ENCODE data around the gene DACH2.

Gene DACH2

DNA sequence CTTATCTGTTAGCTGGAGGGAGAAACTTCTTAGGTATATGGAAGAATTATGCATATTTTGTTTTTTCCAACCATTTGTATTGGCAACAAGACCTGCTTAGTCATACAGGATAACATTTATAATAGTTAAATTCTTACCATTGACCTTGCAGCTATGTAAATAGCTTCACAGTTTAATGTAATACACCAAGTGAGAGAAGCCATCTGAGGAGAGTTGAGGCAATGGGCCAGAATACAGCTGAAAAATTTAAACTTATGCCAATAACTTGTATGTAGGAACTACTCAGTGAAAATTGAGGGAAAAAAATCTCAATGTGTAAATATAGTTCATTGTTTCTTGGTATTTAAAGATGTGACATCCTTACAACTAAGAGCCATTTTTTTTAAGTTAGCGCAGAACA lies 273.5 kb downstream of the DACH2 start:
- no peak for DNase-seq (ENCODE audit: low read depth)
- H3K4me3 ChIP-seq (ENCODE audit: low read depth, low read length), result no peak overlapping the region
- TF ChIP-seq, protein P1, sequence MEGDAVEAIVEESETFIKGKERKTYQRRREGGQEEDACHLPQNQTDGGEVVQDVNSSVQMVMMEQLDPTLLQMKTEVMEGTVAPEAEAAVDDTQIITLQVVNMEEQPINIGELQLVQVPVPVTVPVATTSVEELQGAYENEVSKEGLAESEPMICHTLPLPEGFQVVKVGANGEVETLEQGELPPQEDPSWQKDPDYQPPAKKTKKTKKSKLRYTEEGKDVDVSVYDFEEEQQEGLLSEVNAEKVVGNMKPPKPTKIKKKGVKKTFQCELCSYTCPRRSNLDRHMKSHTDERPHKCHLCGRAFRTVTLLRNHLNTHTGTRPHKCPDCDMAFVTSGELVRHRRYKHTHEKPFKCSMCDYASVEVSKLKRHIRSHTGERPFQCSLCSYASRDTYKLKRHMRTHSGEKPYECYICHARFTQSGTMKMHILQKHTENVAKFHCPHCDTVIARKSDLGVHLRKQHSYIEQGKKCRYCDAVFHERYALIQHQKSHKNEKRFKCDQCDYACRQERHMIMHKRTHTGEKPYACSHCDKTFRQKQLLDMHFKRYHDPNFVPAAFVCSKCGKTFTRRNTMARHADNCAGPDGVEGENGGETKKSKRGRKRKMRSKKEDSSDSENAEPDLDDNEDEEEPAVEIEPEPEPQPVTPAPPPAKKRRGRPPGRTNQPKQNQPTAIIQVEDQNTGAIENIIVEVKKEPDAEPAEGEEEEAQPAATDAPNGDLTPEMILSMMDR (IDR thresholded peaks at IDR 0.05; ENCODE audit: low read depth, low read length), result no peak
- TF ChIP-seq, protein P2, sequence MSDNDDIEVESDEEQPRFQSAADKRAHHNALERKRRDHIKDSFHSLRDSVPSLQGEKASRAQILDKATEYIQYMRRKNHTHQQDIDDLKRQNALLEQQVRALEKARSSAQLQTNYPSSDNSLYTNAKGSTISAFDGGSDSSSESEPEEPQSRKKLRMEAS (IDR thresholded peaks at IDR 0.05; ENCODE audit: low read depth, low read length), result no peak
- no peak for TF ChIP-seq POLR2A (IDR thresholded peaks at IDR 0.05; ENCODE audit: extremely low read depth, insufficient read length)
- no peak for TF ChIP-seq MYC (IDR thresholded peaks at IDR 0.05; ENCODE audit: low read depth, low read length)

DNA sequence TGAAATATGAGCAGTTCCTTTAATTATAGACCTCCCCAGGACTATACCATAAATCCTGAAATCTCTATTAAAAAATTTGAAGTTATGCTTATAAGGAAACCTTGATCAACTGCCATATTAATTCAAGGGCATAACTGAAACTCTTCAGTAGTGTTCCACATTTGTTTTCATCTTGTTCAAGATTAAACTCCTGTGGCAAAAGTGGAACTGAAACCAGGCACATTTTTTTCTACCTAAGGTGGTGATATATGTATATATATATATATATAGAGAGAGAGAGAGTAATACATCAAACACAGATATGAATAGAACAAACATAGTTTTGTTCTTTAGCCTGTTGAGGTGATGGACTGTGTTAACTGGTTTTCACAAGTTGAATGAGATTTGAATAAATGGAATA lies 287.9 kb downstream of the DACH2 start:
- no peak overlapping the region for H3K4me3 ChIP-seq (ENCODE audit: low read depth, low read length)
- DNase-seq (ENCODE audit: low read depth), result no peak
- no peak for TF ChIP-seq POLR2A (IDR thresholded peaks at IDR 0.05; ENCODE audit: extremely low read depth, insufficient read length)
- no peak for TF ChIP-seq MYC (IDR thresholded peaks at IDR 0.05; ENCODE audit: low read depth, low read length)
- TF ChIP-seq, protein P2 (IDR thresholded peaks at IDR 0.05; ENCODE audit: low read depth, low read length), result no peak
- TF ChIP-seq, protein P1 (IDR thresholded peaks at IDR 0.05; ENCODE audit: low read depth, low read length), result no peak

DNA sequence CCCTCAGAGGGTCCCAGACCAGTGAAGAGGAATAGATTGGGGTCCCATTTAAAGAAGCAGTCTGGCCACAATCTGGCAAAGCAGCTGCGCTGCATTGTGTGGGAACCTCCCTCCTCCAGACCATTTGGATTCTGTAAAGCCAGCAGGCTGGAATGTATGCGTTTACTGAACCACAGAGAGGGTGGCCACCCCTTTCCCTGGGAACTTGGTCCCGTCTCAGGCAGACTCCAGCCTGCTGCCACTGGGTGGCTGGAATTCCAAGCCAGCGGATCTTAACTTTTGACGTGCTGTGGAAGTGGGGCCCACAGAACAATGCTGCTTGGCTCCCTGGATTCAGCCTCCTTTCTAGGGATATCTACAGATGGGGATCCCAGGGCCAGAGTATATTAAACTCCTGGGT lies 307.2 kb downstream of the DACH2 start:
- H3K4me3 ChIP-seq (ENCODE audit: low read depth, low read length), result no peak overlapping the region
- TF ChIP-seq, protein P2 (IDR thresholded peaks at IDR 0.05; ENCODE audit: low read depth, low read length), result no peak
- TF ChIP-seq MYC (IDR thresholded peaks at IDR 0.05; ENCODE audit: low read depth, low read length), result no peak
- TF ChIP-seq POLR2A (IDR thresholded peaks at IDR 0.05; ENCODE audit: extremely low read depth, insufficient read length), result no peak
- TF ChIP-seq, protein P1 (IDR thresholded peaks at IDR 0.05; ENCODE audit: low read depth, low read length), result no peak
- DNase-seq (ENCODE audit: low read depth), result no peak

DNA sequence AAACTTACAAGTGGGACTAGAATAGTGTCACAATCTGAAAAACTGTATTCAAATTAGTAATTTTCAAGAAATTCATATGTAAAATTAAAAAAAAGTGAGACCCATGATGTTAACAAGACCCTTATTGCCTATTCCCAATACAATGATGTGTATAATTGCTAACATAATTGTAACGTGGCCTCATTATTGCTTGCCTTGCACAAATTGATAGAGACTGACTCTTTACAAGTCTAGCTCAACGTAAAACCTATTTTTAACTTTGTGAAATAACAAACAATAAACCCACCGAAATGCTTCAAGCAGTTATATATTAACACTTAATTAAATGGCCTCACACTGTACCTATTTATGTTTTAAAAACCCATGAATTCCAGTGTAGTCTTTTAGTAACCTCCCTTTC lies 312.5 kb downstream of the DACH2 start:
- TF ChIP-seq MYC (IDR thresholded peaks at IDR 0.05; ENCODE audit: low read depth, low read length), result no peak
- TF ChIP-seq, protein P1 (IDR thresholded peaks at IDR 0.05; ENCODE audit: low read depth, low read length), result no peak
- TF ChIP-seq, protein P2 (IDR thresholded peaks at IDR 0.05; ENCODE audit: low read depth, low read length), result no peak
- no peak for TF ChIP-seq POLR2A (IDR thresholded peaks at IDR 0.05; ENCODE audit: extremely low read depth, insufficient read length)
- no peak for DNase-seq (ENCODE audit: low read depth)

DNA sequence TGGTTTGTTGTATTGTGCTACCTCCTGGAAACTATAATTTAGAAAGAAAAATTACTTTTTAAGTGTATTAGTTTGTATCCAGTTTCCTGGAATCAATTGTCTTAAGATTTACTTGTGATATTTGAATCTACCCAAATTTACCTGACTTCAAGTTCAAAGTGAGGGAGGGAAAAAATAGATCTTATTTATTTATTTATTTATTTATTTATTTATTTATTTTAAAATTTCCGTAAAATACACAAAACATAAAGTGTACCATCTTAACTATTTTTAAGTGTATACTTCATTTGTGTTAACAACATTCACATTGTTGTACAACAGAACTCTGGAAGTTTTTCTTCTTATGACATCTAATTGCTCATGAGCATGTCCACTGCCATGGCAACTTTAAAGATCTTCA lies 356.0 kb downstream of the DACH2 start:
- TF ChIP-seq POLR2A (IDR thresholded peaks at IDR 0.05; ENCODE audit: extremely low read depth, insufficient read length) (no peak), MYC (IDR thresholded peaks at IDR 0.05; ENCODE audit: low read depth, low read length) (no peak)
- TF ChIP-seq, protein P1 (IDR thresholded peaks at IDR 0.05; ENCODE audit: low read depth, low read length), result no peak
- TF ChIP-seq, protein P2 (IDR thresholded peaks at IDR 0.05; ENCODE audit: low read depth, low read length), result no peak
- DNase-seq (ENCODE audit: low read depth), result no peak
- no peak overlapping the region for H3K4me3 ChIP-seq (ENCODE audit: low read depth, low read length)

More for the DNA sequence above, 312.5 kb downstream of the DACH2 start:
- no peak overlapping the region for H3K4me3 ChIP-seq (ENCODE audit: low read depth, low read length)

DNA sequence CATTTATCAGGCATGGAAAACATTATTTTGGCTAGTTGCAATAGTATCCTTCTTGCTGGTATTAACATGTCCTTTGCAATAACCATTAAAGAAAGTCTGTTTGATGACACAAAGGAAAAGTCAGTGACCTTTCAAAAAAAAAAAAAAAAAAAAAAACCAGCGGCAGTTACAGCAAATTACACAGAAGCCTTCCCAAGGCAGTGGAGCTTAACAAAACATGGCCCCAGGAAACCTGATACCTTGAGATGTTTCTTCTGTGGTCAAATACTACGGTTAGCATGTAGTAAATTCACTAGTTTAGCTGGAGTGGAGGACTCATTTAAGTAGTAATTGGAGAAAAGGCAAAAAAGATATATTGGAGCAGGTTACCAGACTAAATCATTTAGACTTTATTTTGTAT lies 359.1 kb downstream of the DACH2 start:
- no peak for TF ChIP-seq POLR2A (IDR thresholded peaks at IDR 0.05; ENCODE audit: extremely low read depth, insufficient read length)
- no peak for TF ChIP-seq MYC (IDR thresholded peaks at IDR 0.05; ENCODE audit: low read depth, low read length)
- TF ChIP-seq, protein P1 (IDR thresholded peaks at IDR 0.05; ENCODE audit: low read depth, low read length), result no peak
- TF ChIP-seq, protein P2 (IDR thresholded peaks at IDR 0.05; ENCODE audit: low read depth, low read length), result no peak
- no peak overlapping the region for H3K4me3 ChIP-seq (ENCODE audit: low read depth, low read length)
- no peak for DNase-seq (ENCODE audit: low read depth)
